Measurements from ENCODE around the gene TSPAN12.

The TSPAN12 gene

GRCh38 chr7:120799147-120799546, 58.8 kb downstream of the TSPAN12 start:
- H3K36me3 Mint-ChIP-seq (ENCODE audit: low read depth), result peaks cover 54% of the 10 kb centered on the region
- no peak for TF ChIP-seq CTCF (IDR thresholded peaks at IDR 0.05; ENCODE audit: unreplicated experiment in 3 of 3)
- H3K4me3 Mint-ChIP-seq, result no peak overlapping the region
- H3K27ac Mint-ChIP-seq, result no peak overlapping the region
- peaks cover 8% of the 10 kb centered on the region for H3K9me3 Mint-ChIP-seq
- H3K4me1 Mint-ChIP-seq, result peaks cover 4% of the 10 kb centered on the region
- no peaks in the 10 kb centered on the region for H3K27me3 Mint-ChIP-seq (ENCODE audit: low read depth)

DNA sequence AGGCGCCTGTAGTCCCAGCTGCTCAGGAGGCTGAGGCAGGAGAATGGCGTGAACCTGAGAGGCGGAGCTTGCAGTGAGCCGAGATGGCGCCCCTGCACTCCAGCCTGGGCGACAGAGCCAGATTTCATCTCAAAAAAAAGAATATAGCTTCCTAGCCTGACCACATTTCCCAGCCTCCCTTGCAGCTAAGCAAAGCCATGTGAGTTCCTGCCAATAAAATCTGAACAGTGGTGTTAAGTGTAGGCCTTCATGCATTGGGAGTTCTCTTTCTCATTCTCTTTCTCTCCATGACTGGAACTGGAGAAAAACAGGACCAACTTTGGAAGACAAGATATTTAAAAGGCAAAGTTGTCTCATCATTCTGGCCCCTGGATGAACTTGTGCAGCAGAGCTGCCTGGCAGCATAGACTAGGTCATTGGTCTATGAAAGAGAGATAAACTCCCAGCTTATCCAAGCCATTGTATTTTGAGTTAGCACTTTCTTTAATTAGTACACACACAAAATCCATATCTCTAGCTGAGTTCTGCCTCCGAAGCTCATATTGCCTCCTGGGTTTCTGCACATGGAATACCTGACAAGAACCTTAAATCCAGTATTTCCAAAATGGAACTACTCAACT, 60.8 kb downstream of the TSPAN12 start:
- H3K4me1 Mint-ChIP-seq, result peaks cover 4% of the 10 kb centered on the region
- no peak for TF ChIP-seq CTCF (IDR thresholded peaks at IDR 0.05; ENCODE audit: unreplicated experiment in 3 of 3)

GRCh38 chr7:120794106-120794729, 63.7 kb downstream of the TSPAN12 start:
- peaks cover 4% of the 10 kb centered on the region for H3K4me1 Mint-ChIP-seq
- H3K27me3 Mint-ChIP-seq (ENCODE audit: low read depth), result no peaks in the 10 kb centered on the region

More for the DNA sequence above, 60.8 kb downstream of the TSPAN12 start:
- Mint-ChIP-seq H3K27me3 (ENCODE audit: low read depth) (no peaks in the 10 kb centered on the region), H3K27ac (no peak overlapping the region), H3K9me3 (peaks cover 8% of the 10 kb centered on the region), H3K36me3 (ENCODE audit: low read depth) (peaks cover 59% of the 10 kb centered on the region), H3K4me3 (no peak overlapping the region)

GRCh38 chr7:120793213-120793936, 64.6 kb downstream of the TSPAN12 start:
- Mint-ChIP-seq H3K9me3 (peaks cover 3% of the 10 kb centered on the region), H3K27ac (peak overlapping the region in 2 of 3 experiments; percentile 52 to 82), H3K27me3 (ENCODE audit: low read depth) (no peaks in the 10 kb centered on the region), H3K4me1 (peaks cover 4% of the 10 kb centered on the region), H3K36me3 (ENCODE audit: low read depth) (peaks cover 54% of the 10 kb centered on the region), H3K4me3 (no peak overlapping the region)
- TF ChIP-seq CTCF (IDR thresholded peaks at IDR 0.05; ENCODE audit: unreplicated experiment in 3 of 3), result no peak

More at GRCh38 chr7:120794106-120794729, 63.7 kb downstream of the TSPAN12 start:
- Mint-ChIP-seq H3K36me3 (ENCODE audit: low read depth) (peaks cover 54% of the 10 kb centered on the region), H3K4me3 (no peak overlapping the region), H3K27ac (peak overlapping the region in 1 of 3 experiments; percentile 57), H3K9me3 (peaks cover 8% of the 10 kb centered on the region)
- TF ChIP-seq CTCF (IDR thresholded peaks at IDR 0.05; ENCODE audit: unreplicated experiment in 3 of 3), result no peak

DNA sequence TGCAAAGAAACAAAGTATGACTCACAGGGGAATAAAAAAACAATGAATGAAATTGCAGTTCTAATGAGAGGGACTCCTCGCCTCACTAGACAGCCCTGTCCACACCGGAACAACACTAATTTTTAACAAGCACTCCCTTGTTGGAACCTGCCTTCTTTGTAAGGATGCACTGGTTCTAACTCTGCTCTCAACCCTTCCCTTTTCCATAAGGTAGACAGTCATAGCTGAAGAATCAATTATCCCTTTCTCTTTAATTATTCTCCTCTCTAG, 65.1 kb downstream of the TSPAN12 start:
- H3K27ac Mint-ChIP-seq, result peak overlapping the region in 2 of 3 experiments; percentile 52 to 82
- H3K4me1 Mint-ChIP-seq, result peaks cover 4% of the 10 kb centered on the region
- H3K9me3 Mint-ChIP-seq, result peaks cover 2% of the 10 kb centered on the region
- no peak overlapping the region for H3K4me3 Mint-ChIP-seq
- H3K36me3 Mint-ChIP-seq (ENCODE audit: low read depth), result peaks cover 49% of the 10 kb centered on the region
- TF ChIP-seq CTCF (IDR thresholded peaks at IDR 0.05; ENCODE audit: unreplicated experiment in 3 of 3), result no peak
- H3K27me3 Mint-ChIP-seq (ENCODE audit: low read depth), result no peaks in the 10 kb centered on the region
